Measurements from ENCODE around the gene TCAP. TPM values are rescaled to one million over a fixed set of nuclear protein-coding genes. Genes with fewer than 3 reads are reported as not detected.

The TCAP gene
- total and polyA plus RNA-seq, 4 donors = 0.82 to 1.4 (median 1.2) TPM

DNA sequence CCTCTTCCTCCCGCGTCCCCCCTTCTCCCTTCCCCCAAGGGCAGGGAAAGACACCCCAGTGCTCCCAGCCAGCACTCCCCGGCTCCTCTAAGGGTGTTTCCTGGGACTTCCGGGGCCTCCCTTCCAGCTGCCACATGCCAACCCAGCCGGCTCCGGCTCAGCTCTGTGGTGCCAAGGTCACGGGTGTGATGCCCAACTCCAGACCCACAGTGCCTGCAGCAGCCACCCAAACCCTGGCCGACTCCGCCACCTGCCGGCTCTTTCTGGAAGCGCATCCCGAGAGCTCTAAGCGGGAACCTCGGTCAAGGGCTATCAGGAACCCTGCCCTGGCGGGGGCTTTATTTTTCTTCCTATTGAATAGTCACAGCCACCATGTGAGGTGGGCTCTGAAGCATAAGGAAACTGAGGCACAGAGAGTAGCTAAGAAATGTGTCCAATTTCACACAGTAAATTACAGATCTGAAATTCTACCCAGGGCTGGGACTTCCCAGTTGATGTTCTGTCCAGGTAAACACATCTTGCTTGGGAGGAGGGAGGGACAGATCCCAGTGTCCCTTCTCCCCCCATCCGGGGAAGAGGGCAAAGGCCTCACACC lies 41.7 kb upstream of the TCAP start:
- DNase-seq = peak; percentile 70 to 78 (median 72)
- Histone ChIP-seq H3K36me3 (ENCODE audit: control insufficient read depth in 4 of 4, insufficient read depth in 4 of 4, low read length in 4 of 4) (no peaks in the 10 kb centered on the region), H3K4me1 (ENCODE audit: control insufficient read depth in 5 of 5, insufficient read depth in 5 of 5, low read length in 5 of 5) (peaks cover 0 to 47% (median 11%) of the 10 kb centered on the region in 5 donors), H3K4me3 (no peak overlapping the region), H3K9me3 (ENCODE audit: control insufficient read depth in 4 of 4, insufficient read depth in 3 of 4, low read length in 3 of 4) (no peaks in the 10 kb centered on the region), H3K27ac (ENCODE audit: low read depth in 1 of 2, low read length in 1 of 2) (no peak overlapping the region), H3K9ac (ENCODE audit: insufficient read depth in 1 of 2, low read length in 2 of 2) (no peak overlapping the region), H3K27me3 (ENCODE audit: control insufficient read depth in 3 of 3, insufficient read depth in 3 of 3, low read length in 2 of 3) (peaks cover 0 to 11% (median 5%) of the 10 kb centered on the region in 3 donors)
- 3 to 5% methylated on average over 15 to 16 of the region's 16 CpGs for WGBS, 2 donors
- ATAC-seq (ENCODE audit: insufficient read depth, low FRiP score) = peak; percentile 65
- TF ChIP-seq, protein P1, sequence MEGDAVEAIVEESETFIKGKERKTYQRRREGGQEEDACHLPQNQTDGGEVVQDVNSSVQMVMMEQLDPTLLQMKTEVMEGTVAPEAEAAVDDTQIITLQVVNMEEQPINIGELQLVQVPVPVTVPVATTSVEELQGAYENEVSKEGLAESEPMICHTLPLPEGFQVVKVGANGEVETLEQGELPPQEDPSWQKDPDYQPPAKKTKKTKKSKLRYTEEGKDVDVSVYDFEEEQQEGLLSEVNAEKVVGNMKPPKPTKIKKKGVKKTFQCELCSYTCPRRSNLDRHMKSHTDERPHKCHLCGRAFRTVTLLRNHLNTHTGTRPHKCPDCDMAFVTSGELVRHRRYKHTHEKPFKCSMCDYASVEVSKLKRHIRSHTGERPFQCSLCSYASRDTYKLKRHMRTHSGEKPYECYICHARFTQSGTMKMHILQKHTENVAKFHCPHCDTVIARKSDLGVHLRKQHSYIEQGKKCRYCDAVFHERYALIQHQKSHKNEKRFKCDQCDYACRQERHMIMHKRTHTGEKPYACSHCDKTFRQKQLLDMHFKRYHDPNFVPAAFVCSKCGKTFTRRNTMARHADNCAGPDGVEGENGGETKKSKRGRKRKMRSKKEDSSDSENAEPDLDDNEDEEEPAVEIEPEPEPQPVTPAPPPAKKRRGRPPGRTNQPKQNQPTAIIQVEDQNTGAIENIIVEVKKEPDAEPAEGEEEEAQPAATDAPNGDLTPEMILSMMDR (IDR thresholded peaks at IDR 0.05; ENCODE audit: control extremely low read depth, extremely low read depth) = peak; percentile 91

GRCh38 chr17:39624313-39624712 lies 40.8 kb upstream of the TCAP start:
- no peak overlapping the region for H3K9ac ChIP-seq (ENCODE audit: insufficient read depth in 1 of 2, low read length in 2 of 2)
- H3K36me3 ChIP-seq (ENCODE audit: control insufficient read depth in 4 of 4, insufficient read depth in 4 of 4, low read length in 4 of 4) = no peaks in the 10 kb centered on the region
- peaks cover 0 to 53% (median 20%) of the 10 kb centered on the region in 5 donors for H3K4me1 ChIP-seq (ENCODE audit: control insufficient read depth in 5 of 5, insufficient read depth in 5 of 5, low read length in 5 of 5)
- no peak overlapping the region for H3K27ac ChIP-seq (ENCODE audit: low read depth in 1 of 2, low read length in 1 of 2)
- DNase-seq (no peak), ATAC-seq (ENCODE audit: insufficient read depth, low FRiP score) (no peak)
- WGBS, 2 donors = 84 to 89% methylated on average over 8 of the region's 8 CpGs
- peaks cover 0 to 11% (median 3%) of the 10 kb centered on the region in 3 donors for H3K27me3 ChIP-seq (ENCODE audit: control insufficient read depth in 3 of 3, insufficient read depth in 3 of 3, low read length in 2 of 3)
- TF ChIP-seq, protein P1 (IDR thresholded peaks at IDR 0.05; ENCODE audit: control extremely low read depth, extremely low read depth) = no peak
- no peak overlapping the region for H3K4me3 ChIP-seq
- H3K9me3 ChIP-seq (ENCODE audit: control insufficient read depth in 4 of 4, insufficient read depth in 3 of 4, low read length in 3 of 4) = no peaks in the 10 kb centered on the region

DNA sequence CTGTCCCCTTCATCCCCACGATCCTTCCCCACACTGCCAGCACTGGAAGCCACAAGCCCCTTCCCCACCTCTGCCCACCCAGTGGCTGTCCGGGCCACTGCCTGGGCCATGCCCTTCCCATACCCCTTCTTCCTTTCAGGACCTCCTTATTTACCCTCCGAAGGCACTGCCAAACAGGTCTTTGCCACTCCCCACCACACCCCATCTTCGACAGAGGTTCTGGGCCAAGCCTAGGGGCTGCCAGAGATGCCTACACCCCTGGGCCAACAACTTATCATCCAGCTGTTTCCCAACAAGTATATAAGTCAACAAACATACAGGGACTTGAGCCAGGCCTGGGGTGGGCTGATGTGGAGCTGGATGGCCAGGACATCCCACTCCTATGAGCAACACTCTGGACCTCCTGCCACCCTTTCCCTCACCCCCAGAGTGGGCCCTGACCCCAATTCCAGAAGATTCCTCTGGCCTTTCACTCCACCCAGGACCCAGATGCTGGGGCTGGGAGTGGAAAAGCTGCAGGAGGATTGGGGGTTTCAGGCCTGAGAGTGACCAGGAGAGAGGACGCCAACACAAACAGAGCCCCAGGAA lies 39.9 kb upstream of the TCAP start:
- 55 to 84% methylated on average over 4 to 5 of the region's 5 CpGs for WGBS, 2 donors
- no peak overlapping the region for H3K4me3 ChIP-seq
- ATAC-seq (ENCODE audit: insufficient read depth, low FRiP score) = no peak
- peak overlapping the region in 1 of 2 donors; percentile 2 for H3K9ac ChIP-seq (ENCODE audit: insufficient read depth in 1 of 2, low read length in 2 of 2)
- H3K27me3 ChIP-seq (ENCODE audit: control insufficient read depth in 3 of 3, insufficient read depth in 3 of 3, low read length in 2 of 3) = peaks cover 0 to 11% (median 3%) of the 10 kb centered on the region in 3 donors
- H3K9me3 ChIP-seq (ENCODE audit: control insufficient read depth in 4 of 4, insufficient read depth in 3 of 4, low read length in 3 of 4) = no peaks in the 10 kb centered on the region
- no peak overlapping the region for H3K27ac ChIP-seq (ENCODE audit: low read depth in 1 of 2, low read length in 1 of 2)
- peak; percentile 55 to 95 (median 88) for DNase-seq
- TF ChIP-seq, protein P1 (IDR thresholded peaks at IDR 0.05; ENCODE audit: control extremely low read depth, extremely low read depth) = no peak
- H3K4me1 ChIP-seq (ENCODE audit: control insufficient read depth in 5 of 5, insufficient read depth in 5 of 5, low read length in 5 of 5) = peaks cover 0 to 54% (median 21%) of the 10 kb centered on the region in 5 donors
- H3K36me3 ChIP-seq (ENCODE audit: control insufficient read depth in 4 of 4, insufficient read depth in 4 of 4, low read length in 4 of 4) = no peaks in the 10 kb centered on the region

Measured in lung (tissue), 12 donors.